HG03196 (cell line): Measurements from ENCODE around the gene WDR1.

ENCODE experiments used
- ATAC-seq: cut with Tn5 transposase; IDR thresholded peaks from one replicate; pipeline ENCODE4 v1.9.1; 2021; ENCODE audit not compliant: unreplicated experiment

The WDR1 gene

DNA sequence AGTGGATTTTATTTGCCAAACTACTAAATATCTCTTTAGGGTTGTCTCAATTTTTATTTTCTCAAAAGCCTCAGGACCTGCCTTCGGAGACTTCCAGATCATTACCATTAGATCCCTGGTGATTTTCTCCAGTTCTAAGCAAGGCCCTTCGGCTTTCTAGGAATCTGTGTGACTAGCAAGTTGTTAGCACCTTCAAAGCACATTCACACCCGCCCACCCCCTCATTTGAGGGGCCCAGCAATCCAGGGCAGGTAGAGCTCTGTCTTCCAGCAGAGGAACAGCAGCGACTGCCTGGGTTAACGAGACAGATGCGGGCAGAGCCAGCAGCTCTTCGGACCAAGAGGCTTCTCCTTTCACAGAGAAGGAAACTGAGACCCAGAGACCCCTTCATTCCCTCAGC lies 2.0 kb downstream of the WDR1 start:
- no peak for ATAC-seq

DNA sequence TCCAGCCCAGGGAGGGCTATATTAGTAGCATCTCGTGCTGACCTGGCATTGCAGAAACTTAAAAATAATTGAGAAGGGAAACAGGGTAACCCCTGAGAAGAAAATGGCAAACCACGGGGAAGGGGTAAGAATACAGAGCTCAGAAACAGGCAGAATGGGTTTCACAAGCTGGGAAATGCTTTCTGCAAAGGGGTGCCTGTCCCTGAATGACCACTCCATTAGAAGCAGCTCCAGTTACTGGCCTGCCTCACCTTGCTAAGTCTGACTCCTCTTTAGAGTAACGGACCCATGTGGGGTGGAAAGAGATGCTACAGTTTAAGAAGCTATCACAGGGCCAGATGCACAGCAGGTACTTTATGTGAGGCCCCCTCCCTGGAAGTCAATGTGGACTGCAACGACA lies 2.5 kb downstream of the WDR1 start:
- ATAC-seq, result no peak

DNA sequence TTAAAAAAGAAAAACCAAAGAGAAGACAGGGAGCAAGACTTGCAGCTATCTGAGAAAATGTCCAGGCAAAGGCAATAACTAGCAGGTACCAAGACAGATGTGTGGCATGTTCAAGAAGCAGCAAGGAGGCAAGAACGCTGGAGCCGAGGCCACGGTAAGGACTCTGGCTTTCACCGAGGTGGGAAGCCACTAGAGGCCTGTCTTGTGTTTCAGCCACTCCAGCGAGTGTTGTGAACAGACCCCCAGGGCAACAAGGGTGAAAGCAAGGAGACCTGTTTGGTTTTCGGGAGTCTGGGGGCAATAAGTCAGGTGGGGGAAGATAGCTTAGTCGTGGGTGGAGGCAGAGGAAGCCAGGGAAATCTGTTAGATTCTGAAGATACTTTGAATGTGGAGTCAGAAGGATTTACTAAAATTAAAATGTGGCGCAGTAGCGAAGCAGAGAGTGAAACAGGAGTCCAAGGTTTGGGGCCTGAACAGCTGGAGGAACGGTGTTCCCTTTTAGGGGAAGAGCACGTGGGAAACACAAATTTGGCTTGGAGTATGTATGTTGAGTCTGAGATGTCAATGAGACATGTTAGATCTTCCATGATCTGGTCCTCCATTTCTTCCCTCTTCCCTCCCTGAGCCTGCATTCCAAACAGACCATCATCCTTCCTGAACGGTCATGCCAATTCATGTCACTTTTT lies 3.1 kb downstream of the WDR1 start:
- ATAC-seq, result no peak

DNA sequence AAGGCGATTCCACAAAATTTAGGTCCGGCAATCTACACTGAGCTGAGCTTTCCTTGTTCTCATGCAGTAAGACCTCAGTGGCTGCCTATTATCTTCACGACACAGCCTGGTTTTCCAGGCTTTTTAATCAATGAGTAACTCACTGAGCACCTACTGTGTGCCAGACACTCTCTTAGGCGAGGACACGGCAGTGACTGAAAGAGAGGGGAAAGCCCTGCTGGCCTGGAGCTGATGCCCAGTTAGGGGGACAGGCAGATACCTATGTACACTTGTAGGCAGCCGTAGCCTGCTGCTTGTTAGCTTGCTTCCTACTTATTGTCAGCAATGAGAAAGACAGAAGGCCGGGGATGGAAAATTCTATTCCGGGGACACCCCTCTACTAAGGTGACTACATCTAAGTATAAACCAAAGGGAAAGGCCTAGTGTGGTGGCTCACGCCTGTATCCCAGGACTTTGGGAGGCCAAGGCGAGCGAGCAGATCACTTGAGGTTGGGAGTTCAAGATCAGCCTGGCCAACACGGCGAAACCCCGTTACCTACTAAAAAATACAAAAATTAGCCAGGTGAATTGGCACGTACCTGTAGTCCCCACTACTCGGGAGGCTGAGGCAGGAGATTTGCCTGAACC lies 3.8 kb downstream of the WDR1 start:
- ATAC-seq, result no peak

DNA sequence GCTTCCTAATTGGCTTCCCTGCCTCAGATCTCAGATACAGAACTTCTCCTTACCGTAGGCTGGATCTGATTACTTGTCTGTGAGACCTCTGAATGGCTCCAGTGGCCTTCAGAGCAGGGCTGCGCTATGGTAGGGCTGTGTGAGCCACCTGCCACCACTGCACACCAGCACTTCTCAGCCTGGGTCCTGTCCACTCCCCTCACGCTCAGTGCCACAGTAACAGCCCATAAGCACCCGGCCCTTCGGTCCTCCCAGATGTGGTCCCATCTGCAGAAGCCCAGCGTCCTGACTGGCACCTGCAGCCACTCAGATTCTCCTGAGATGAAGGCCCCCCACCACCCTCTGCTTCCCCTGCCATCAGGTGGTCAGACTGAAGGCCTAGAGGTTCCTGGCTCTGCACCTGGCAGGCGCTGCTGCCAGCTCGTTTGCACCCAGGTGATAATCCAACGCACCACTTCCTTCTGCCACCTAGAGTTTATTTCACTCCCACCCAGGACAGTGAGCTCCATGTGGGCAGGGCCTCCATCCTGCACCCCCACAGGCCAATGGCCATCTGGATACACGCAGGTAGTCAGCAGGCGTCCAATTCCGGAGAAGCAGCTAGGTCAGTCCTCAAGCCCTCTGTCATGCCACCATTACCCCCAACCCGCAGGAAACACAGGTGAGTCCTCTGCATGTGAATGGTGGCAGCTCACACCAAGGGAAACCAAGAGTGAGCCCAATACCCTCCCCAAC lies 5.4 kb downstream of the WDR1 start:
- ATAC-seq, result no peak

DNA sequence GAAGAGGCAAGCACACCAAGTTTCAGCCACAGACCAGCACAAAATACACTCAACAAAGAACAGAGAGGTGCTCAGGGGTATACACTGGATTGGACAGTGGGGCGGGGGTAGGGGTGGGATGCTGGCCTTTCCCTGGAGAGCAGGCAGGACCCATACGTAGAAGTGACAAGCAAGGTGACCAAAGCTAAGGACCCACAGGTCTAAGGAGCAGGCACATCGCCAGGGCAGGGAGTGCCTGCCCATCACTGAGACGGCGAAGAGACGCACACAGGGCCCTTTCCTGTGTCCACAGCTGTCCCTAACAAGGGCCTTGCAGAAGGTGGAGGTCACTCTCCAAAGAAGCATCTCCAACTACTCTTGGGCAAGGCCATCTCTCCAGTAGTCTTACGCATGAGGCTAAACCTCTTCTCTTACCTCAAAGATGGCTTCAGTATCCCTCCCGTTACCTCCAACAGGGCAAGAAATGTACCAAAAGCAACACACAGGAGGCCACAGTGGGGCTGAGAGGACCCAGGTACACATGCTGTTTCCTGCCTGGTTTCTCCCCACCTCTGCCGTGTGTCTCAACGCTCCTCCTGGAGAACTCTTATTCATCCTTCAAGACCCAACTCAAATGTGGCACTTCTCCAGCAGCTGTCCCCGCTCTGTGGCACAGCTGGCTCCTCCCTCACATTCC lies 6.5 kb downstream of the WDR1 start:
- ATAC-seq, result no peak

DNA sequence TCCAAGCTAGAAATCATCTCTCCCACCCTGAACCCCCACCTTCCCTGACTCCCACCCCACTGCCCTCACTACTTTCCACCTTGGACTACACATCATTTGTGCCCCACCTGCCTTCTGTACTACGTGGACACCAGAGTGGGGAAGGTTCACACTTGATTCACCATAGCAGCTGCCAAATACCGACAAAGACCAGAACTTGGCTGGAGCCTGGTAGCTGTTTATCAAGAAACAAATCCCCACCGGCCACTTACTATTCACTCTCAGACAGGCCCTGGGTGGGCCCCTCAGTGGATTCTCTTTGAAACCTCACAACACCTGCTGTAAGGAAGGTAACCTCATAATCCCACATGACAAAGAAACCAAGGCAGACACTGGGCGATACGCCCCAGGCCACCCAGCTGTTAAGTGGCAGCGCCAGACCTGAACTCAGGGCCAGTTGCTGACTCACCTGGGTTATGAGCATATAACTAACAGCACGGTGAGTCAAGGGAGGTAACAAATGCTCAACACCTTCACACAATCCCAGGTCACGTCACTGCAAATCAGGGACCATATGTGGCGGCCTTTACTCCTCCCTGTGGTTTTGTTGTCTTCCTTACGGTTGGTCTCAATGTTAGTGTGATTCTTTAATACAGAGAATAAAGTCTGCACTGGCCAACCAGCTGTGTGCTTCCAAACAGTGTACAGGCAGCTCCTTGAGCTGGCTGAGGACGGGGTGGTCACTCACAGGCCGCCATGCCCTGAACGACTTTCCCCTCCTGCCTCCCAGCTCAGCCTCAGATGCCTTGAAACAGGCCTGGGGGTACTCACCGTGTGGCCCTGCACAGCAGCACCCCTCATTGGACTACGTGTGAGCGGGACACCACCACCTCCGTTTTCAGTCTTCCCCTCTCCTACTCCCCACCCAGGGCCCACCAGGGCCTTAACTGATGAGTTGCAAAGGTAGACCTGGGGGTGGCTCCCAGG lies 7.5 kb downstream of the WDR1 start:
- no peak for ATAC-seq

DNA sequence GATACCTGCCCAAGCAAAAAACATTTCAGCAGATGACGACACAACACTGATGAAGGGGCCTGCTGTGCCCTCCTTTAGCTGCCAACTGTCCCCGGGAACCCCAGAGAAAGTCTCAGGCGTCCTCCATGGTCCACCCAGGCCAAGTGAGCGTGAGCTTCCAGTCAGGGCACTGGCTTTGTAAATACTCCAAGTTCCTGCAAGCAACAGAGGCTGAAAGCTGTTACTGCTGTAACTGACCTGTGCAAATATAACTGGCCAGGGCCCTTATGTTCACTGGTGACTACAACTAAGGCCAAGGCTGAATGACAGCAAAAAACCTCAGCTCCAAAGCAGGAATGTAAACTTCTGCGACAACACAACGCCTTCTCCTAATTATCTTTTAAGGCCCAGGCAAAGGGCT lies 8.2 kb downstream of the WDR1 start:
- no peak for ATAC-seq

DNA sequence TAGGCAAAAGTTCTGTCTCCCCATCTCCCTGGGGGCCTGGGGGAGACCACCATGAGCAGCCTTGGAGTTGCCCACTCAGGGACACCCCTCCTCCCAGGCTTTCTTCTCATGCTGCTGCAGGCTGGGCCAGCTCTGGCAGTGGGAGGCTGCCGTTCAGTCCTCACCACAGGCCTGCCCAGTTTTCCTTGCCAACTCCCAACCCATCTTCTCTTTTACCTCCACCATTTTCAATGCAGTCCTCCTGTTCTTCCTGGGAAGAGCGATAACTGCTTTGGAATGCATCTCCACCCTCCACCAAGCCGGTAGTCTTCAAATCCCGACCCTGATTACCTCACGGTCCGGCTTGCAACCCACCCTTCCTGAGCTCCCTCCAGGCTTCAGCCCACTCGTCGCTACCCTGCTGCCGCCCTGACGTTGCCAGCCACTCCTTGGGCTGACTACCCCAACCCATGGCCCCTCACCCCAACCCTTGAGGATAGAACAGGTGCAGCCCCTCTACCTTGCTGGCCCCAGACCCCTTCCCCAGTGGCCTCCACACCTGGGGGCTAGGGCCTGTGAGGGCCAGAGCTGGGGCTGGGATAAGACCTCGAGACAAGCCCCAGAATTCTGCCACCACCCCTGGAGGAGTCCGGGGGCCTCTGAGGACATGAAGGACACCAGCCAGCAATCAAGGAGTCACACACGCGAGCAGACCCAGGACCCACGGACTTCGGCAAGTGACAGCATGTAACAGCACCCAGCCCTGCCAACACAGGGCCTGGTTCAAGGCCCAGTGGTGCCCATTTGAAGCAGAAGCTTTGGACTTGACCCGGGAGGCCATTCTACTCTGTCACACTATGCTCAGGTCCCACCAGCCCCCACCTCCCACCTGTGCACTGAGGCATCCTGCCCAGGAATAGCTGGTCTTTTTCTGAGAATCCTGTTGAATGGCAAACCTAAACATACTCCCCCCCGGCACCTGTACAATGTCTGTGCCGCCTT lies 9.2 kb downstream of the WDR1 start:
- ATAC-seq, result no peak

DNA sequence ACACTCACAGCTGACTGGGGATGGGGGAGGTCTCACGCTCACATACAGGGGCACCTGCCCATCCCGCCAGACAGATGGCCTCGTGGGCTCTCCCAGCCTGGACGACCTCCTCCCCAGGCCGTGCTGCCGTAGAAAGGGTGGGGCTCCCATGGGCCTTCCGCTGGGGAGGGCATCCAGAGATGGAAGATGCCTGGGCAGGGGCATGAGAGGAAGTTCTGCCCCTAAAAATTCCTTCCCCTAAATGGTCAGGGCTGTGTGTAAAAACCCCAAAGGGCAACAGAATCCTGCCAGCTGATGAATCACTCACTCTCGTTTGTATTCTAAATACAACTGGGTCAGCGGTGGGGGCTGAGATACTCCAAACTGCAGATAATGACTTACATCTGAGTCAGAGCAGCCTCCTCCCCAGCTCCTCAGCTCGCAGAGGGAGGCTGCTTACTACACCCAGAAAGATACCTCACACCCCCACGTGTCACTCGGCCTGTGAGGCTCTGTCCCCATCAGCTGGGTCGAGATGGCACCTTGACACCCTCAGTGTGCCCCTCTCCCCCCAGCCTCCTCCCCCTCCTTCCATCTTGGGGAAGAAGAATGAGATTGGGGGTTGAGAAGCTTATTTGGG lies 10.1 kb downstream of the WDR1 start:
- peak; percentile 55 for ATAC-seq

DNA sequence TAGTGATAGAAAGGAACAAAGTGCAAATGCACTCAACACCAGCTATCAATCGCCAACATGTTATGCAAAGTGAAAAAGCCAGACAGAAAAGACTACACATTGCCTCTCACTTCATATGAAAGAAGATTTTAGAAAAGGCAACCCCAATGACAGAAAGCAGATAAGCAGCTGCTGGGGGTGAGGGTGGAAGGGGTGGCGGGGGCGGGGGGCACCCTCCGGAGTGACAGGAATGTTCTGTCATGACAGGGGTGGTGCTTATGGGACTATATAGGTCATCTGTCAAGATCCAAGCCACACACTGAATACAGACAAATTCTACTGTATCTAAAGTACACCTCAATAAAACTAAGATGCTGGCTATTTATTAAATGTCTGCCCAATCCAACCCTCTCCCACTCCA lies 10.7 kb downstream of the WDR1 start:
- no peak for ATAC-seq

DNA sequence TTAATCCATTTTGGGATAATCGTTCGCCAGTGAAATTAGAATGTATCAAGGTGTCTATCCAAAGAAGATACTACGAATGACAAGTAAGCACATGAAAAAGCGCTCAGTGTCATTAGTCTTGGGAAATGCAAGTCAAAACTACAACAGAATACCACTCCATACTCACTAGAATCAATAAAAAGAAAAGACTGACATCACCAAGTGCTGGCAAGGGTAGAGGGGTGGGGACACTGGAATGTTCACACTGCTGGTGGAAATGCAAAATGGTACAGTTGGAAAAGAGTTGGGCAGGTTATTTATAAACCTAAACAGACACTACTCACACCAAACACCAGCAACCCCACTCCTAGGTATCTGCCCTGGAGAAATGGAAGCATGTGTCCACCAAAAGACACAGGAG lies 11.2 kb downstream of the WDR1 start:
- ATAC-seq, result no peak

DNA sequence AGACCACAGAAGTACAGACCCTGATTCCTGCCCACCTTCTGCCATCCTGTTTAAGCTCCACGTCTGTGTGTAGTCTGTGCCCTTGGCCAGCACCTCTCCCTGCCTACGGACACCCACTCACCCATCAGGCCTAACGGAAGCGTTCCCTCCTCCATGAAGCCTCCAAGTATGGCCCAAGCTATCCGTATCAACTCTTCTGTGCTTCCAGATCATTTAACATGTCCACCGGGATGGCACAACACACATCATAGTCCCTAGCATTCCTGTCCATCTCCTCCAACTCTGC lies 11.7 kb downstream of the WDR1 start:
- ATAC-seq, result no peak

DNA sequence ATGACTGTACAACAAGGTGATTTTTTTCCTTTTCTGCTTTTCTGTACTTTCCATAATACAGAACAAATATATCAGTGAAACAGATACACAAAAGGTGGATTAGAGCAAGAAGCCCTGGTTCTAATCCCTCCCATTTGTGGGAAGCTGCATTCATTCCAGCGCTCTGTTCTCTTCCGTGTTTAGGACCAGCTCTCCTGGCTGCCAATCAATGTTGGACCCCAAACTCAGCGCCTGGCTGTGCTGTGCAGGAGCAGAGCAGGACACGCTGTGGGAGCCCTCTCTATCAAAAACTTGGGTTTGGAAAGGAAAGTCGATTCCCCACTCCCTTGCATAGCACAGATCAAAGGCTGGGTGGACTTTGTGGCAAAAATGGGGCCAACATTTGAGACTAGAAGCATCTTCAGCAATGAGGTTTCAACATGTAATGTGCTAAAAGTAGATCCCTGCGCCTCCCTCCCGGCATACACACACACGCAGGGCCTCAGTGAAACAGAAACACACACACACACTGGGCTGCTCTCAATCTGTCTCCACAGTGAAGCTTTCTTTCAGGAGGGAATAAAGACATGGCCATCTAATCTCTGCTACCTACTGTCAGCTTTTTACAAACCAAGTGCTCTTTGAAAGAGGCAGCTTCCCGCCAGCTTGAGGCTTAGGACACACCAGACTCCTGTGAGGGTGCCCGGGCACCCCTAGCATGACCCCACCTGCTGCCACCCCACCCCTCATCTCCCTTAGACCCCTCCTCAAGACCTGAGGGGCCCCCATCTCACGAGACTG lies 12.2 kb downstream of the WDR1 start:
- no peak for ATAC-seq

DNA sequence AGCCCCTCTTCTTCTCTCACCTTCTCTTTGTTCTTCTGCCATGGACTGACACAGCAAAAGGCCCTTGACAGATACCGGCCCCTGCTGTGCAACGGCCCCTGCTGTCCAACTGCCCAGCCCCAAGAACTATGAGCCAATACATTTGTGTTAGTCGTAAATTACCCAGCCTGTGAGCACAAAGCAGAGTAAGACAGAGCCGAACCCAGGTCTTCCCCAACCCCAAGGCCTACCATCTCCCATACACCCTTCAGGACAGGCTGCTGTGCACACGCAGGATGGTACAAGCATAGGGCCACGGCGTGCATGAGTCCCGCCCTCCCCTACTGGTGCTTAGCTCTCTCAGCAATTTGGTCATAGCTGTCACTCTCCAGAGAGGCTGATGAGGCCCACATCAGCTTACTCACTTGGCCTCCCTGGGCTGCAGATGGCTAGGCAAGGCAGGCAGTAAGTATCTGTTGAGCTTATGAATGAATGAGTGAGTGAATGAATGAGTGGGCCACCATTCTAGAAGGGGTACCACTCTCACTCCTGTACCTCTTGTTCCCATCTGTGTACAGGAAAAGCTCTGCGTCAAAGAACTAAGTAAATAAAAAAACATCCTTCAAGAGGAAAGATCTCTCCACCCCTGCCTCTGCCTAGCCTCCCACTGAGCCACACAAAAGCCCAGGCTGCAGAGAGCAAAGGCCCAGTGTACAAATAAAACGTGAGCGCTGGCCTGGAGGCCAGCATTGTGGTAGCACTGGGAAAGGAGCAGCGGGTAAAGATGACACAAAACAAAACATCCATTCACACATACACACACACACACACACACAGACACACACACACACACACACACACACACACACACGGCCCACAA lies 13.9 kb downstream of the WDR1 start:
- no peak for ATAC-seq

DNA sequence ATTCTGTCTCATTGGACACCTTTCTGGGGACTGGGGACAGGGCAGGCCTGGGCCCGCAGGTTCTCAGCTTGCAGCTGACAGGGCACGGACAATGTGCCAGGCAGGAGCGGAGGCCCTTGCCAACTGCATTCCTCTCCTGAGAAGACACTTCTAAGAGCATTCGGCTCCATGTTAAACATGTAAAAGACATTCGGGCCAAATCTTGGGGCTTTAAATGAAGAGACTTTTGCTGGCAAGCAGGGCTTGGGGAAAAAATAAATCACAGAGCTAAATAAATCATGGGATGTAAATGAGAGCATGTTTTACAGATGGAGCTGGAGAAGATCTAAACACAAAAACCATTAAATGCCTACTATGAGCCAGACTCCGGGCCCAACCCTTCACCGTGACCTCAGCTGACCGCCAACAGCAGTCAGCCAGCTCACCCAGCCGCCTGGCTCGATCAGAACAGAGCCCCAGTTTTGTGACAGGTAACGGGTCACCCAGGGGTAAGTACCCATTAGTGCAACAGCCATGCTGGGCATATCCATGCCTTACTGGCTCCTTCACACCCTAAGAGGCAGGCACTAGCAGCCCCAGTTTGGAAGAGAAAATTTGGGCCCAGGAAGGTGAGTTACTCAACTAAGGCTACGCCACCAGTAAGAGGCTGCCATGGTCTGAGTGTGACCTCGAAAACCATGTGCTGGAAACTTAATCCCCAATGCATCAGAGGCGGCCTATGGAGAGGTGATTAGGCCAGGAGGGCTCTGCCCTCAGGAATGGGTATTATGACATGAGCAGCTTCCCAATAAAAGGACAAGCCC lies 14.7 kb downstream of the WDR1 start:
- ATAC-seq, result no peak

DNA sequence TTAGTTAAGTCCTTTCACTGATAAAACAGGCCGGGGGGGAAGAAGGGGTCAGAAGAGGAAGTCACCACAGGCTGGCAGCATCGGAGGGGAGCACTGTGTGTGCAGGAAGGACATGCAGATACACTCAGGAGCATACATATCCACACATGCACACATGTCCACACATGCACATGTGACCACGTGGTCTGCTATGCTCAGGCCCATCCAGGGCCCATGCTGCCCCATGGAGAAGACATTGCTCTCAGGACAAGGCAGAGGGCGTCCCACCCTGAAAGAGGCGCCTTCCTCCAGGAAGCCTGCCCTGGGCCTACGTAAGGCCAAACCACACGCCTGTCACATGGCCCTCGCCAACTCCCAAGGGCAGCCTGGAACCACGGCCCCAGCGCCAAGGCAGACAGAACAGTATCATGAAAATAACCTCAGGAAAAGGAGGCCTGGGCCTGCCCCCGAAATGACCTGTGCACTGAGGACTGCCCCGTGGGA lies 15.8 kb downstream of the WDR1 start:
- no peak for ATAC-seq
